NCI-H1436 treated with DMSO at 0.1 percent for 48 hours (cell line): ENCODE data around the gene ZNF324B.
A peak's percentile ranks its signal among the peaks of the same experiment; 100 is the strongest.
"Not testable (repeated sequence)": the region's sequence is repeated elsewhere in the genome, so short reads cannot be mapped to it uniquely, and the experiment has no call there.

ENCODE experiments used
- DNase-seq: peaks from one replicate; lab custom pipeline; 2025; lab: John Stamatoyannopoulos, UW

The ZNF324B gene

GRCh38 chr19:58455306-58455705, 3.9 kb downstream of the ZNF324B start:
- DNase-seq, result no peak

- DNase-seq, result no peak
These were observed 4.7 kb downstream of the ZNF324B start for GRCh38 chr19:58456111-58456510.

- no peak for DNase-seq
These were observed 8.6 kb downstream of the ZNF324B start for GRCh38 chr19:58460039-58460438.

- no peak for DNase-seq
These were observed 14.8 kb downstream of the ZNF324B start for GRCh38 chr19:58466089-58466759.

- DNase-seq, result peak; percentile 83
These were observed 15.6 kb downstream of the ZNF324B start, which contains the start of gene ZNF324 for GRCh38 chr19:58466760-58467589. Gene ZNF324, plus strand, starts transcription at chr19:58467080. Its CDS starts 2,106 bp downstream, at chr19:58469186.

- DNase-seq, result no peak
These were observed 16.9 kb downstream of the ZNF324B start for GRCh38 chr19:58468216-58468839.

GRCh38 chr19:58469241-58470013, 18.0 kb downstream of the ZNF324B start:
- DNase-seq, result no peak

- not testable (repeated sequence) for DNase-seq
These were observed 19.6 kb downstream of the ZNF324B start for GRCh38 chr19:58470837-58471543.

GRCh38 chr19:58471736-58472135, 20.3 kb downstream of the ZNF324B start:
- no peak for DNase-seq

GRCh38 chr19:58473775-58474174, 22.4 kb downstream of the ZNF324B start:
- DNase-seq, result no peak

- DNase-seq, result no peak
These were observed 23.0 kb downstream of the ZNF324B start for GRCh38 chr19:58474291-58474996.

GRCh38 chr19:58474997-58475713, 23.7 kb downstream of the ZNF324B start:
- DNase-seq, result no peak

- peak; percentile 75 for DNase-seq
These were observed 24.5 kb downstream of the ZNF324B start, which contains the start of gene ZNF446 for GRCh38 chr19:58475714-58476497. Gene ZNF446, plus strand, starts transcription at chr19:58476352. Its CDS starts 867 bp downstream, at chr19:58477219.

GRCh38 chr19:58476498-58477015, 25.1 kb downstream of the ZNF324B start:
- DNase-seq, result no peak

- no peak for DNase-seq
These were observed 25.7 kb downstream of the ZNF324B start for GRCh38 chr19:58477130-58477529.

- DNase-seq, result no peak
These were observed 26.4 kb downstream of the ZNF324B start for GRCh38 chr19:58477871-58478270.

GRCh38 chr19:58479303-58479702, 27.9 kb downstream of the ZNF324B start:
- DNase-seq, result no peak

- no peak for DNase-seq
These were observed 28.5 kb downstream of the ZNF324B start for GRCh38 chr19:58479736-58480480.
